A549 (cell line): Measurements from ENCODE around the gene NDUFB7. TPM values are rescaled to one million over a fixed set of nuclear protein-coding genes. Genes with fewer than 3 reads are reported as not detected.
A peak's percentile ranks its signal among the peaks of the same experiment; 100 is the strongest.

Experiments used
- ATAC-seq, 2 experiments: fragments of 200-7000 bp in 1 of 2; fragments of >200 bp in 1 of 2; cut with Nextera tagmentation in 1 of 2; cut with Tn5 transposase in 1 of 2; 3 replicates each; pipeline versions ENCODE4 v1.8.0 to v1.9.1; 2018 to 2020; ENCODE audit warnings: mild to moderate bottlenecking in 1 of 2, moderate library complexity in 1 of 2
- CTCF ChIA-PET: fragments of 300-600 bp; sonication (Branson Sonifier 250); formaldehyde crosslinking; extraction: SDS; loops from one replicate; lab custom pipeline; 2021; ENCODE audit warnings: antibody characterized with exemption, inconsistent platforms; lab: Yijun Ruan, JAX
- POLR2A ChIA-PET: fragments of 350-600 bp; formaldehyde crosslinking; extraction: SDS; loops from one replicate; lab custom pipeline; 2021; ENCODE audit warnings: antibody characterized with exemption, inconsistent platforms; lab: Yijun Ruan, JAX
- DNase-seq, 2 experiments: peaks; one replicate each; pipeline versions ENCODE4 v3.0.0 to v3.0.0-alpha.2; 2011 to 2016; ENCODE audit warnings: low read depth in 1 of 2, low spot score in 1 of 2
- FAIRE-seq: peaks from 2 replicates; lab custom pipeline; 2011; peaks lifted over from hg19 to GRCh38; lab: Jason Lieb, UNC
- H3K27ac ChIP-seq, 2 experiments: fragments of >200 bp; sonication (Bioruptor Twin); formaldehyde crosslinking; 3 replicates each; pipeline ENCODE4 v1.5.1; 2016 to 2017
- H3K4me1 ChIP-seq: fragments of >200 bp; sonication (Bioruptor Twin); formaldehyde crosslinking; 3 replicates; pipeline ENCODE4 v1.6.1; 2016
- H3K4me2 ChIP-seq: fragments of >200 bp; sonication (Bioruptor Twin); formaldehyde crosslinking; 3 replicates; pipeline ENCODE4 v1.6.1; 2016
- H3K4me3 ChIP-seq: fragments of >200 bp; sonication (Bioruptor Twin); formaldehyde crosslinking; 3 replicates; pipeline ENCODE4 v1.5.1; 2016
- H3K9me3 ChIP-seq: fragments of >200 bp; sonication (Bioruptor Twin); formaldehyde crosslinking; 3 replicates; pipeline ENCODE4 v1.6.1; 2016
- BHLHE40 ChIP-seq: IDR thresholded peaks from 2 replicates; pipeline ENCODE4 v1.6.1; 2012; ENCODE audit warnings: low read depth, low read length, inconsistent platforms
- CBX2 ChIP-seq: fragments of 200-600 bp; sonication (generic); IDR thresholded peaks from 2 replicates; pipeline ENCODE4 v1.6.1; 2016; ENCODE audit warnings: low read depth, mild to moderate bottlenecking, borderline replicate concordance
- CHD4 ChIP-seq: fragments of 200-600 bp; sonication (generic); IDR thresholded peaks from 2 replicates; pipeline ENCODE4 v1.6.1; 2016; ENCODE audit warnings: antibody characterized with exemption, mild to moderate bottlenecking, borderline replicate concordance
- EHF ChIP-seq: fragments of 250-450 bp; sonication (Bioruptor Pico); IDR thresholded peaks from 2 replicates; pipeline ENCODE4 v1.5.0; 2020; ENCODE audit warnings: mild to moderate bottlenecking
- EHMT2 ChIP-seq: fragments of 200-600 bp; sonication (generic); IDR thresholded peaks from 2 replicates; pipeline ENCODE4 v1.6.1; 2016; ENCODE audit warnings: antibody characterized with exemption, low read depth, mild to moderate bottlenecking, moderate library complexity
- ESRRA ChIP-seq: fragments of 150-350 bp; IDR thresholded peaks from 2 replicates; pipeline ENCODE4 v1.6.1; 2014; ENCODE audit warnings: mild to moderate bottlenecking, low read length, borderline replicate concordance
- HOXA7 ChIP-seq: fragments of 250-450 bp; sonication (Bioruptor Pico); IDR thresholded peaks from 2 replicates; pipeline ENCODE4 v1.5.0; 2020; ENCODE audit warnings: mild to moderate bottlenecking, moderate library complexity
- HOXB13 ChIP-seq: fragments of 250-450 bp; sonication (Bioruptor Pico); IDR thresholded peaks from 2 replicates; pipeline ENCODE4 v1.5.0; 2020; ENCODE audit warnings: low read depth, mild to moderate bottlenecking, moderate library complexity
- JUNB ChIP-seq: fragments of >200 bp; sonication (Bioruptor Twin); formaldehyde crosslinking; IDR thresholded peaks from 2 replicates; pipeline ENCODE4 v1.6.1; 2016
- KDM1A ChIP-seq: fragments of 200-600 bp; sonication (generic); IDR thresholded peaks from 2 replicates; pipeline ENCODE4 v1.6.1; 2016; ENCODE audit warnings: low read depth, mild to moderate bottlenecking
- MYC ChIP-seq: IDR thresholded peaks from 2 replicates; pipeline ENCODE4 v1.6.1; 2012; ENCODE audit warnings: mild to moderate bottlenecking, inconsistent platforms, low read length, improper control_type of control experiment, borderline replicate concordance
- NFE2L2 ChIP-seq: fragments of 150-350 bp; conservative IDR thresholded peaks from 2 replicates; pipeline ENCODE4 v1.6.1; 2014; ENCODE audit warnings: low read length
- NPAS2 ChIP-seq: fragments of 250-450 bp; sonication (Bioruptor Pico); IDR thresholded peaks from 2 replicates; pipeline ENCODE4 v1.8.0; 2022; ENCODE audit warnings: mild to moderate bottlenecking, moderate library complexity, borderline replicate concordance
- NR3C1 ChIP-seq: fragments of >200 bp; sonication (Bioruptor Twin); formaldehyde crosslinking; IDR thresholded peaks from 3 replicates; pipeline ENCODE4 v1.6.1; 2017
- RFX5 ChIP-seq: fragments of 450-650 bp; IDR thresholded peaks from 2 replicates; pipeline ENCODE4 v1.7.1; 2014; ENCODE audit warnings: antibody characterized with exemption, mild to moderate bottlenecking, moderate library complexity
- RNF2 ChIP-seq: fragments of 200-600 bp; sonication (generic); IDR thresholded peaks from 2 replicates; pipeline ENCODE4 v1.6.1; 2016; ENCODE audit warnings: low read depth, mild to moderate bottlenecking, antibody characterized with exemption, moderate library complexity, borderline replicate concordance
- SMC3 ChIP-seq: fragments of >200 bp; sonication (Bioruptor Twin); formaldehyde crosslinking; IDR thresholded peaks from 3 replicates; pipeline ENCODE4 v1.6.1; 2018; ENCODE audit warnings: inconsistent platforms
- TP53 ChIP-seq: fragments of 250-450 bp; sonication (Bioruptor Pico); IDR thresholded peaks from 2 replicates; pipeline ENCODE4 v1.5.0; 2021; ENCODE audit warnings: mild to moderate bottlenecking, moderate library complexity
- WGBS: methylation state at CpG from one replicate; pipeline ENCODE4 v1.1.6; 2017; ENCODE audit errors: missing lambda C conversion rate; 5-methylcytosine and 5-hydroxymethylcytosine counted together
- polyA plus RNA-seq, 4 experiments: library from polyadenylated mRNA; depleted of rRNA in 3 of 4; stranded (reverse); fragments of >200 nt; fragmentation: RNase III in 1 of 4; extraction: RNeasy Plus Mini Kit Qiagen cat#74134 plus additional on column Dnase treatment in 1 of 4; gene quantifications; 2 replicates in 3 of 4; 3 replicates in 1 of 4; pipeline ENCODE4 v1.2.3, GENCODE V29; 2011 to 2017
- TF ChIP-seq, protein P1 (sequence below): fragments of 250-450 bp; sonication (Bioruptor Pico); IDR thresholded peaks from 2 replicates; pipeline ENCODE4 v1.5.0; 2021; ENCODE audit warnings: mild to moderate bottlenecking, moderate library complexity, borderline replicate concordance
- TF ChIP-seq, protein P2 (sequence below): fragments of 450-650 bp; IDR thresholded peaks from 2 replicates; pipeline ENCODE4 v1.6.1; 2014; ENCODE audit warnings: antibody characterized with exemption
- TF ChIP-seq, protein P3 (sequence below): fragments of 200-600 bp; sonication (generic); IDR thresholded peaks from 2 replicates; pipeline ENCODE4 v1.6.1; 2016; ENCODE audit warnings: antibody characterized with exemption, mild to moderate bottlenecking, moderate library complexity

Gene NDUFB7
- polyA plus RNA-seq, 2 of the 4 experiments (the other 2 are of a cell fraction), result 82.3 to 158 TPM

DNA sequence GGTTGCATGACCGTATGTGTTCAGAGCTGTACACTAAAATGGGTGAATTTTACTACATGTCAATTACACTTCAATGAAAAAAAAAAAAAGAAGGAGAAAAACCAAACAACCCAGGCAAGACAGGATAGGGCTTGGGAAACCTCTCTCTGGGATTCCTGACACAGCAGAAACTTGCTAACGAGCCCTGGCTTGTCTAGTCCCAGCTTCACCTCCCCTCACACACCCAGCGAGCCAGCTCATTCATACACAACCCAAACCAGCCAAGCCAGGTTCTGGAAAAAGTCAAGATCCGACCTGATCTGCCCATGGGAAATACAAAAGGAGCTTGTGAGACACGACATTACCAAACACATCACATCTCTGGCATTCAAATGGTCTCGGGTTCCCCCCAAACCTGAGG, 46.1 kb downstream of the NDUFB7 start:
- no peak overlapping the region for H3K4me3 ChIP-seq
- peaks cover 25% of the 10 kb centered on the region for H3K4me1 ChIP-seq
- peak overlapping the region in 1 of 2 experiments; percentile 38; a peak in 1 of 6 replicates for H3K27ac ChIP-seq
- WGBS, result 68% methylated on average over 6 of the region's 6 CpGs
- ChIA-PET POLR2A (no interaction called here), CTCF (interaction anchor here (0.6 to 1.7 kb wide), 2 partner anchors 20 to 215 kb away, joined by 3 to 11 read pairs; no protein-coding TSS in a partner anchor)
- DNase-seq, result no peak
- FAIRE-seq, result no peak
- TF ChIP-seq TP53 (CRISPR knock-in tag) (no peak), NPAS2 (no peak), CHD4 (no peak), JUNB (no peak), SMC3 (no peak), NR3C1 (no peak)
- TF ChIP-seq, protein P1, sequence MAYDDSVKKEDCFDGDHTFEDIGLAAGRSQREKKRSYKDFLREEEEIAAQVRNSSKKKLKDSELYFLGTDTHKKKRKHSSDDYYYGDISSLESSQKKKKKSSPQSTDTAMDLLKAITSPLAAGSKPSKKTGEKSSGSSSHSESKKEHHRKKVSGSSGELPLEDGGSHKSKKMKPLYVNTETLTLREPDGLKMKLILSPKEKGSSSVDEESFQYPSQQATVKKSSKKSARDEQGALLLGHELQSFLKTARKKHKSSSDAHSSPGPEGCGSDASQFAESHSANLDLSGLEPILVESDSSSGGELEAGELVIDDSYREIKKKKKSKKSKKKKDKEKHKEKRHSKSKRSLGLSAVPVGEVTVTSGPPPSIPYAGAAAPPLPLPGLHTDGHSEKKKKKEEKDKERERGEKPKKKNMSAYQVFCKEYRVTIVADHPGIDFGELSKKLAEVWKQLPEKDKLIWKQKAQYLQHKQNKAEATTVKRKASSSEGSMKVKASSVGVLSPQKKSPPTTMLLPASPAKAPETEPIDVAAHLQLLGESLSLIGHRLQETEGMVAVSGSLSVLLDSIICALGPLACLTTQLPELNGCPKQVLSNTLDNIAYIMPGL (CRISPR knock-in tag), result no peak
- no peaks in the 10 kb centered on the region for H3K9me3 ChIP-seq
- no peak overlapping the region for H3K4me2 ChIP-seq
- no peak for ATAC-seq

DNA sequence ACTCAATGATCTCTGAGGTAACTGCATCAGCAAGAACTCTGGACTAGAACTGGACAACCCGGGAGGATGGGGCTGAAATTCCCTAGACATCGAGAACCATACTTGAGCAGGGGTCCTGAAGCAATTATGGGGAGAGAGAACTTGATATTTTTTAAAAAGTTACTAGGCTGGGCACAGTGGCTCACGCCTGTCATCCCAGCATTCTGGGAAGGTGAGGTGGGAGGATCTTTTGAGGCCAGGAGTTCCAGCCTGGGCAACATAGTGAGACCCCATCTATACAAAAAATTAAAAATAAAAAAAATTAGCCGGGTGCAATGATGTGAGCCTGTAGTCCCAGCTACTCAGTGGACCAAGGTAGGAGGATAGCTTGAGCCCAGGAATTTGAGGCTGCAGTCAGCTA, 51.3 kb downstream of the NDUFB7 start:
- TF ChIP-seq BHLHE40 (no peak), RFX5 (no peak), CBX2 (no peak), NFE2L2 (no peak), MYC (no peak), EHMT2 (no peak), ESRRA (no peak), EHF (CRISPR knock-in tag) (no peak), KDM1A (no peak), HOXA7 (CRISPR knock-in tag) (no peak), HOXB13 (no peak), RNF2 (no peak)
- TF ChIP-seq, protein P2, sequence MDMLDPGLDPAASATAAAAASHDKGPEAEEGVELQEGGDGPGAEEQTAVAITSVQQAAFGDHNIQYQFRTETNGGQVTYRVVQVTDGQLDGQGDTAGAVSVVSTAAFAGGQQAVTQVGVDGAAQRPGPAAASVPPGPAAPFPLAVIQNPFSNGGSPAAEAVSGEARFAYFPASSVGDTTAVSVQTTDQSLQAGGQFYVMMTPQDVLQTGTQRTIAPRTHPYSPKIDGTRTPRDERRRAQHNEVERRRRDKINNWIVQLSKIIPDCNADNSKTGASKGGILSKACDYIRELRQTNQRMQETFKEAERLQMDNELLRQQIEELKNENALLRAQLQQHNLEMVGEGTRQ, result no peak
- TF ChIP-seq, protein P3, sequence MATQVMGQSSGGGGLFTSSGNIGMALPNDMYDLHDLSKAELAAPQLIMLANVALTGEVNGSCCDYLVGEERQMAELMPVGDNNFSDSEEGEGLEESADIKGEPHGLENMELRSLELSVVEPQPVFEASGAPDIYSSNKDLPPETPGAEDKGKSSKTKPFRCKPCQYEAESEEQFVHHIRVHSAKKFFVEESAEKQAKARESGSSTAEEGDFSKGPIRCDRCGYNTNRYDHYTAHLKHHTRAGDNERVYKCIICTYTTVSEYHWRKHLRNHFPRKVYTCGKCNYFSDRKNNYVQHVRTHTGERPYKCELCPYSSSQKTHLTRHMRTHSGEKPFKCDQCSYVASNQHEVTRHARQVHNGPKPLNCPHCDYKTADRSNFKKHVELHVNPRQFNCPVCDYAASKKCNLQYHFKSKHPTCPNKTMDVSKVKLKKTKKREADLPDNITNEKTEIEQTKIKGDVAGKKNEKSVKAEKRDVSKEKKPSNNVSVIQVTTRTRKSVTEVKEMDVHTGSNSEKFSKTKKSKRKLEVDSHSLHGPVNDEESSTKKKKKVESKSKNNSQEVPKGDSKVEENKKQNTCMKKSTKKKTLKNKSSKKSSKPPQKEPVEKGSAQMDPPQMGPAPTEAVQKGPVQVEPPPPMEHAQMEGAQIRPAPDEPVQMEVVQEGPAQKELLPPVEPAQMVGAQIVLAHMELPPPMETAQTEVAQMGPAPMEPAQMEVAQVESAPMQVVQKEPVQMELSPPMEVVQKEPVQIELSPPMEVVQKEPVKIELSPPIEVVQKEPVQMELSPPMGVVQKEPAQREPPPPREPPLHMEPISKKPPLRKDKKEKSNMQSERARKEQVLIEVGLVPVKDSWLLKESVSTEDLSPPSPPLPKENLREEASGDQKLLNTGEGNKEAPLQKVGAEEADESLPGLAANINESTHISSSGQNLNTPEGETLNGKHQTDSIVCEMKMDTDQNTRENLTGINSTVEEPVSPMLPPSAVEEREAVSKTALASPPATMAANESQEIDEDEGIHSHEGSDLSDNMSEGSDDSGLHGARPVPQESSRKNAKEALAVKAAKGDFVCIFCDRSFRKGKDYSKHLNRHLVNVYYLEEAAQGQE, result no peak
- Histone ChIP-seq H3K27ac (peak overlapping the region; percentile 92), H3K4me2 (peak overlapping the region; percentile 20; the same call in 1 of the 3 replicates), H3K4me1 (peaks cover 42% of the 10 kb centered on the region), H3K4me3 (no peak overlapping the region), H3K9me3 (no peaks in the 10 kb centered on the region)
- no peak for FAIRE-seq
- POLR2A ChIA-PET, result no interaction called here
- CTCF ChIA-PET, result interaction anchor here (0.8 to 2.3 kb wide), 2 partner anchors 15 to 34 kb away, joined by 3 to 8 read pairs; no protein-coding TSS in a partner anchor
- no peak for ATAC-seq
- DNase-seq, result no peak
- 77% methylated on average over 4 of the region's 4 CpGs for WGBS
